Measurements from ENCODE around the gene AKAP13. TPM values are rescaled to one million over a fixed set of nuclear protein-coding genes. Genes with fewer than 3 reads are reported as not detected.
A peak's percentile ranks its signal among the peaks of the same experiment; 100 is the strongest.

The AKAP13 gene
- total and polyA plus RNA-seq, 2 donors (not counting 1 experiment from before 2014, with no cell fraction given) = 73.8 to 358 TPM

GRCh38 chr15:85545185-85545584, 164.8 kb downstream of the AKAP13 start:
- no peaks in the 10 kb centered on the region for H3K27me3 ChIP-seq (replicated peaks in 1 of 4; ENCODE audit: control extremely low read depth in 1 of 4, control insufficient read depth in 3 of 4, insufficient read depth in 4 of 4, low read length in 3 of 4)
- no peak overlapping the region for H3K9ac ChIP-seq (ENCODE audit: low read length)
- H3K4me1 Mint-ChIP-seq = peaks cover 54% of the 10 kb centered on the region
- TF ChIP-seq EZH2 (IDR thresholded peaks at IDR 0.05; ENCODE audit: borderline replicate concordance, insufficient read depth, low read depth, low read length, poor library complexity, severe bottlenecking) (no peak), CTCF (IDR thresholded peaks at IDR 0.05) (no peak)
- H4K20me1 ChIP-seq (ENCODE audit: control insufficient read depth, insufficient read depth, low read length, poor library complexity, severe bottlenecking) = peaks cover 17% of the 10 kb centered on the region
- no peaks in the 10 kb centered on the region for H3K9me3 ChIP-seq (ENCODE audit: control extremely low read depth in 1 of 3, control insufficient read depth in 2 of 3, insufficient read depth in 1 of 3, low read length in 2 of 3)
- no peaks in the 10 kb centered on the region for H3K27me3 Mint-ChIP-seq
- H3K4me3 Mint-ChIP-seq = no peak overlapping the region
- ATAC-seq (ENCODE audit: low read depth) = no peak
- ChIA-PET POLR2A (no interaction called here), CTCF (interaction anchor here (0.6 to 1.4 kb wide), 4 partner anchors 10 to 253 kb away, joined by 3 to 5 read pairs (median 4); no protein-coding TSS in a partner anchor)
- H3K79me2 ChIP-seq (ENCODE audit: control insufficient read depth, insufficient read depth, low read length) = peaks cover 62% of the 10 kb centered on the region
- H3K9me3 Mint-ChIP-seq (ENCODE audit: insufficient read depth) = no peaks in the 10 kb centered on the region
- intact Hi-C loops (cut with micrococcal nuclease) = no loop called here
- no peak overlapping the region for H2AFZ ChIP-seq (ENCODE audit: insufficient read depth, low read depth, low read length, poor library complexity, severe bottlenecking)
- WGBS (ENCODE audit: insufficient coverage) = no CpG with 5 or more reads among the region's 1 CpG
- peak overlapping the region; percentile 56 for H3K27ac Mint-ChIP-seq
- peaks cover 12 to 24% of the 10 kb centered on the region in 2 experiments for H3K36me3 ChIP-seq (replicated peaks in 1 of 2; ENCODE audit: control extremely low read depth in 1 of 2, control insufficient read depth in 1 of 2, extremely low read depth in 1 of 2, insufficient read depth in 2 of 2, low read length in 1 of 2)
- peak overlapping the region in 1 of 2 donors; percentile 4 for H3K27ac ChIP-seq (ENCODE audit: low read length in 2 of 2)
- no peak overlapping the region for H3K4me2 ChIP-seq (replicated peaks; ENCODE audit: low read depth, low read length, poor library complexity, severe bottlenecking)
- peak overlapping the region in 1 of 5 experiments; percentile 42 for H3K4me3 ChIP-seq (ENCODE audit: control extremely low read depth in 1 of 5, extremely low read depth in 1 of 5, insufficient read depth in 1 of 5, low read depth in 2 of 5, low read length in 4 of 5)
- H3K4me1 ChIP-seq (ENCODE audit: control insufficient read depth in 2 of 2, insufficient read depth in 2 of 2, low read length in 2 of 2) = peaks cover 40 to 47% of the 10 kb centered on the region in 2 donors
- no peak for DNase-seq

- DNase-seq (no peak), ATAC-seq (ENCODE audit: low read depth) (no peak)
- Histone ChIP-seq H3K36me3 (replicated peaks in 1 of 2; ENCODE audit: control extremely low read depth in 1 of 2, control insufficient read depth in 1 of 2, extremely low read depth in 1 of 2, insufficient read depth in 2 of 2, low read length in 1 of 2) (peaks cover 18 to 29% of the 10 kb centered on the region in 2 experiments), H3K79me2 (ENCODE audit: control insufficient read depth, insufficient read depth, low read length) (peaks cover 57% of the 10 kb centered on the region), H3K27me3 (replicated peaks in 1 of 4; ENCODE audit: control extremely low read depth in 1 of 4, control insufficient read depth in 3 of 4, insufficient read depth in 4 of 4, low read length in 3 of 4) (no peaks in the 10 kb centered on the region), H3K4me1 (ENCODE audit: control insufficient read depth in 2 of 2, insufficient read depth in 2 of 2, low read length in 2 of 2) (peaks cover 35 to 41% of the 10 kb centered on the region in 2 donors), H2AFZ (ENCODE audit: insufficient read depth, low read depth, low read length, poor library complexity, severe bottlenecking) (no peak overlapping the region), H3K27ac (ENCODE audit: low read length in 2 of 2) (peak overlapping the region in 1 of 2 donors; percentile 4), H4K20me1 (ENCODE audit: control insufficient read depth, insufficient read depth, low read length, poor library complexity, severe bottlenecking) (peaks cover 17% of the 10 kb centered on the region), H3K4me3 (ENCODE audit: control extremely low read depth in 1 of 5, extremely low read depth in 1 of 5, insufficient read depth in 1 of 5, low read depth in 2 of 5, low read length in 4 of 5) (peak overlapping the region in 1 of 5 experiments; percentile 42), H3K9me3 (ENCODE audit: control extremely low read depth in 1 of 3, control insufficient read depth in 2 of 3, insufficient read depth in 1 of 3, low read length in 2 of 3) (no peaks in the 10 kb centered on the region), H3K9ac (ENCODE audit: low read length) (no peak overlapping the region), H3K4me2 (replicated peaks; ENCODE audit: low read depth, low read length, poor library complexity, severe bottlenecking) (no peak overlapping the region)
- H3K4me3 Mint-ChIP-seq = no peak overlapping the region
- ChIA-PET CTCF (interaction anchor here (0.7 to 1.4 kb wide), 2 partner anchors 12 to 133 kb away, joined by 3 to 4 read pairs; no protein-coding TSS in a partner anchor), POLR2A (no interaction called here)
- H3K4me1 Mint-ChIP-seq = peaks cover 48% of the 10 kb centered on the region
- WGBS (ENCODE audit: insufficient coverage) = 100% methylated on average over 1 of the region's 3 CpGs
- peak overlapping the region; percentile 56 for H3K27ac Mint-ChIP-seq
- H3K27me3 Mint-ChIP-seq = no peaks in the 10 kb centered on the region
- TF ChIP-seq CTCF (IDR thresholded peaks at IDR 0.05) = no peak
- TF ChIP-seq EZH2 (IDR thresholded peaks at IDR 0.05; ENCODE audit: borderline replicate concordance, insufficient read depth, low read depth, low read length, poor library complexity, severe bottlenecking) = no peak
- intact Hi-C loops (cut with micrococcal nuclease) = no loop called here
- H3K9me3 Mint-ChIP-seq (ENCODE audit: insufficient read depth) = no peaks in the 10 kb centered on the region
Measured at GRCh38 chr15:85545752-85546151, 165.3 kb downstream of the AKAP13 start.

Measured in B cell (primary cell).